SK-N-SH (cell line): Measurements from ENCODE around the gene ITGA1. TPM values are rescaled to one million over a fixed set of nuclear protein-coding genes. Genes with fewer than 3 reads are reported as not detected.

ENCODE experiments used
- CTCF ChIA-PET: fragments of 300-600, 350-600 bp; formaldehyde crosslinking; extraction: SDS; loops from one replicate; lab custom pipeline; 2021; lab: Yijun Ruan, JAX
- POLR2A ChIA-PET: fragments of 350-600 bp; sonication (Branson Sonifier 250); formaldehyde crosslinking; extraction: SDS; loops from one replicate; lab custom pipeline; 2020; ENCODE audit warnings: antibody characterized with exemption, inconsistent platforms; lab: Yijun Ruan, JAX
- DNase-seq: peaks from one replicate; pipeline ENCODE4 v3.0.0; 2012
- H2AFZ ChIP-seq: fragments of 200-600 bp; sonication (generic); 2 replicates; pipeline ENCODE4 v1.8.1; 2016; ENCODE audit warnings: antibody characterized with exemption, mild to moderate bottlenecking, low read depth
- H3F3A ChIP-seq: fragments of 200-600 bp; sonication (generic); replicated peaks from 2 replicates; pipeline ENCODE3; 2016; ENCODE audit warnings: antibody characterized with exemption, mild to moderate bottlenecking; ENCODE audit not compliant: insufficient read depth
- H3K27ac ChIP-seq, 2 experiments: fragments of 200-500 bp in 1 of 2; fragments of 200-600 bp in 1 of 2; sonication (Bioruptor generic) in 1 of 2; sonication (generic), shearing (Covaris generic) in 1 of 2; 2 replicates each; pipeline versions ENCODE4 v1.5.1 to v1.6.1; 2014 to 2016; ENCODE audit warnings: low read depth in 2 of 2, inconsistent platforms in 1 of 2, low read length in 1 of 2, mild to moderate bottlenecking in 1 of 2, mixed read lengths in 1 of 2
- H3K27me3 ChIP-seq: fragments of 200-600 bp; sonication (generic), shearing (Covaris generic); 2 replicates; pipeline ENCODE4 v1.6.1; 2016; ENCODE audit warnings: mixed run types; ENCODE audit not compliant: insufficient read depth
- H3K36me3 ChIP-seq, 2 experiments: fragments of 200-500 bp in 1 of 2; fragments of 200-600 bp in 1 of 2; sonication (Bioruptor generic) in 1 of 2; sonication (generic) in 1 of 2; replicated peaks in 1 of 2; 2 replicates each; pipeline versions ENCODE3 to v1.5.1; 2014 to 2016; ENCODE audit warnings: low read length in 1 of 2, mild to moderate bottlenecking in 1 of 2; ENCODE audit not compliant: insufficient read depth in 2 of 2, control insufficient read depth in 1 of 2
- H3K4me1 ChIP-seq, 2 experiments: fragments of 200-500 bp in 1 of 2; fragments of 200-600 bp in 1 of 2; sonication (Bioruptor generic) in 1 of 2; sonication (generic), shearing (Covaris generic) in 1 of 2; 2 replicates each; pipeline versions ENCODE4 v1.5.1 to v1.6.1; 2014 to 2016; ENCODE audit warnings: low read depth in 1 of 2, low read length in 1 of 2, mixed run types in 1 of 2; ENCODE audit not compliant: insufficient read depth in 2 of 2, control insufficient read depth in 1 of 2
- H3K4me2 ChIP-seq: fragments of 200-600 bp; sonication (generic), shearing (Covaris generic); 2 replicates; pipeline ENCODE4 v1.6.1; 2017; ENCODE audit warnings: mixed run types
- H3K4me3 ChIP-seq, 2 experiments: fragments of 200-500 bp in 1 of 2; fragments of 200-600 bp in 1 of 2; sonication (Bioruptor generic) in 1 of 2; sonication (generic), shearing (Covaris generic) in 1 of 2; 2 replicates each; pipeline versions ENCODE4 v1.5.1 to v1.8.1; 2014 to 2016; ENCODE audit warnings: low read depth in 2 of 2, inconsistent platforms in 1 of 2, low read length in 1 of 2, mild to moderate bottlenecking in 1 of 2, mixed read lengths in 1 of 2, moderate library complexity in 1 of 2
- H3K79me2 ChIP-seq: fragments of 200-600 bp; sonication (generic); 2 replicates; pipeline ENCODE4 v1.8.1; 2017; ENCODE audit warnings: mild to moderate bottlenecking; ENCODE audit not compliant: insufficient read depth
- H3K9ac ChIP-seq: fragments of 200-600 bp; sonication (generic); 2 replicates; pipeline ENCODE4 v1.6.1; 2017; ENCODE audit warnings: mixed run types
- H3K9me2 ChIP-seq: fragments of 200-600 bp; sonication (generic); 2 replicates; pipeline ENCODE4 v1.6.1; 2017; ENCODE audit warnings: mixed run types
- H3K9me3 ChIP-seq: fragments of 200-600 bp; sonication (generic); 2 replicates; pipeline ENCODE4 v1.6.1; 2017; ENCODE audit warnings: mixed run types, mild to moderate bottlenecking, moderate library complexity
- H4K20me1 ChIP-seq: fragments of 200-600 bp; sonication (generic); 2 replicates; pipeline ENCODE4 v1.6.1; 2017; ENCODE audit warnings: mild to moderate bottlenecking, mixed run types; ENCODE audit not compliant: insufficient read depth
- CHD2 ChIP-seq: fragments of 150-350 bp; IDR thresholded peaks from 2 replicates; pipeline ENCODE4 v1.6.1; 2018; ENCODE audit warnings: low read length; ENCODE audit not compliant: partially characterized antibody
- EP300 ChIP-seq, 2 experiments: IDR thresholded peaks; 2 replicates each; pipeline versions ENCODE4 v1.4.0 to v1.6.1; 2012; ENCODE audit warnings: borderline replicate concordance in 1 of 2, low read depth in 1 of 2, low read length in 1 of 2
- EZH2phosphoT487 ChIP-seq: fragments of 200-600 bp; sonication (generic); IDR thresholded peaks from 2 replicates; pipeline ENCODE4 v1.6.1; 2017; ENCODE audit warnings: low read depth, mixed run types, mild to moderate bottlenecking, antibody characterized with exemption, moderate library complexity, borderline replicate concordance
- FOSL2 ChIP-seq: IDR thresholded peaks from 2 replicates; pipeline ENCODE4 v1.4.0; 2012; ENCODE audit warnings: low read depth, mild to moderate bottlenecking, moderate library complexity, borderline replicate concordance
- FOXJ3 ChIP-seq: sonication (generic); formaldehyde crosslinking; IDR thresholded peaks from 2 replicates; pipeline ENCODE4 v1.5.1; 2020; ENCODE audit warnings: mild to moderate bottlenecking, missing genetic modification reagents
- FOXM1 ChIP-seq: IDR thresholded peaks from 2 replicates; pipeline ENCODE4 v1.4.0; 2012; ENCODE audit warnings: low read depth, mild to moderate bottlenecking
- MXI1 ChIP-seq: IDR thresholded peaks from 2 replicates; pipeline ENCODE4 v1.6.1; 2012; ENCODE audit warnings: mild to moderate bottlenecking, low read depth, low read length, improper control_type of control experiment
- NFIC ChIP-seq: IDR thresholded peaks from 2 replicates; pipeline ENCODE4 v1.4.0; 2012; ENCODE audit warnings: borderline replicate concordance
- RXRA ChIP-seq: IDR thresholded peaks from 2 replicates; pipeline ENCODE4 v1.4.0; 2012; ENCODE audit warnings: low read depth, mild to moderate bottlenecking, borderline replicate concordance
- SIN3A ChIP-seq: IDR thresholded peaks from 2 replicates; pipeline ENCODE4 v1.6.1; 2012; ENCODE audit warnings: low read depth, mild to moderate bottlenecking, low read length, moderate library complexity, borderline replicate concordance
- SMC3 ChIP-seq: IDR thresholded peaks from 2 replicates; pipeline ENCODE4 v1.6.1; 2012; ENCODE audit warnings: low read depth, low read length, improper control_type of control experiment
- TCF12 ChIP-seq: IDR thresholded peaks from 2 replicates; pipeline ENCODE4 v1.4.0; 2012
- TEAD4 ChIP-seq: IDR thresholded peaks from 2 replicates; pipeline ENCODE4 v1.4.0; 2012; ENCODE audit warnings: mild to moderate bottlenecking, borderline replicate concordance; ENCODE audit not compliant: insufficient read depth
- YY1 ChIP-seq: IDR thresholded peaks from 2 replicates; pipeline ENCODE4 v1.4.0; 2012; ENCODE audit warnings: low read depth, mild to moderate bottlenecking
- WGBS: methylation state at CpG from one replicate; pipeline ENCODE4 v1.1.6; 2017; ENCODE audit warnings: low lambda C conversion rate; 5-methylcytosine and 5-hydroxymethylcytosine counted together
- polyA plus RNA-seq, 3 experiments: library from polyadenylated mRNA; depleted of rRNA; stranded (reverse); fragments of >200 nt; gene quantifications; 2 replicates each; pipeline ENCODE4 v1.2.3, GENCODE V29; 2012
- TF ChIP-seq, protein P1 (sequence below): IDR thresholded peaks from 2 replicates; pipeline ENCODE4 v1.4.0; 2012; ENCODE audit warnings: low read depth

The ITGA1 gene
- polyA plus RNA-seq, 1 of the 3 experiments (the other 2 are of a cell fraction): 7.7 TPM

DNA sequence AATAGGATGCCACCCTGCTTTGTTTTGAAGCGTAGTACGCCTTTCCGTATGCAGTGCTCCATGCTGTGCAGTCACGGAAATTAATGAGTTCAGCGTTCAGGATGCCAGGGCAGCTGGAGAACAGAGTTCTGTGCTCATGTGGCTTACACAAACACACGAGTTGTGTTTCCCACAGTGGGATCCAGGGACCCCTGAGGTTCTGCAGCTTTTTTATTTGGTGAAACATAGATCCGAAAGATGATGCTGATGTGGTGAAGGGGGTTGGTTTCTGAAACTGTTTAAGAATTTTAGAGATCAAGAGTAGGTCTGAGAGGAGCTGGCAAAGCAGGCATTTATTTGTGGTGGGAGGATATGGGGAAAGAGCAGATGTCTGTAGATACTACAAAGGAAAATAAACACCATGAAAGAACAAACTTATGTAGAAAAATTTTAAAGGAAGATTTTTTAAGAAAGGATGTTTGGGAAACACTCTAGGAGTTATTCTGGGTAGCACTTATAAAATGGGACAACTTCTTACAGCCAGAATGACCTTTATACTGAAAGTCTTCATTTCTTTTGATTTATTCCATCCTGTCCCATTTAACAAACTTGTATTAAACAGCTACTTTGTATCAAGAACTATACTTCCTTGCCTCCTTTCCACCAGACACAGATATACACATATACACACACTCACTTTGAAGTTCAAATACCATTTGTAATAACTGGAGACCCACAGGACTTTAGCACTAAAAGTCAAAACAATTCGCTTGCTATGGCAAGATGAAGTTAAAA lies 52.7 kb downstream of the ITGA1 start:
- TF ChIP-seq EZH2phosphoT487 (no peak), MXI1 (peak; percentile 56; the same call in 1 of the 2 replicates)
- TF ChIP-seq, protein P1, sequence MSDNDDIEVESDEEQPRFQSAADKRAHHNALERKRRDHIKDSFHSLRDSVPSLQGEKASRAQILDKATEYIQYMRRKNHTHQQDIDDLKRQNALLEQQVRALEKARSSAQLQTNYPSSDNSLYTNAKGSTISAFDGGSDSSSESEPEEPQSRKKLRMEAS: no peak
- no peaks in the 10 kb centered on the region for H3K36me3 ChIP-seq
- H3K27ac ChIP-seq: no peak overlapping the region; a peak in 1 of 4 replicates
- ChIA-PET CTCF (interaction anchor here (0.7 to 2.1 kb wide), 5 partner anchors 12 to 184 kb away, joined by 3 to 11 read pairs (median 4); no protein-coding TSS in a partner anchor), POLR2A (no interaction called here)
- H3K79me2 ChIP-seq: no peaks in the 10 kb centered on the region; the same call in 1 of the 2 replicates
- peaks cover 5 to 12% of the 10 kb centered on the region in 2 experiments; a peak in 3 of 4 replicates for H3K4me1 ChIP-seq
- H3K4me2 ChIP-seq: no peak overlapping the region
- no peak overlapping the region for H2AFZ ChIP-seq
- DNase-seq: peak; percentile 4
- no peaks in the 10 kb centered on the region for H3K9me3 ChIP-seq
- H3K4me3 ChIP-seq: no peak overlapping the region
- H3K27me3 ChIP-seq: no peaks in the 10 kb centered on the region
- H3K9ac ChIP-seq: no peak overlapping the region
- H3F3A ChIP-seq: peaks cover 12% of the 10 kb centered on the region
- H4K20me1 ChIP-seq: no peaks in the 10 kb centered on the region
- H3K9me2 ChIP-seq: no peaks in the 10 kb centered on the region
- 71% methylated on average over 8 of the region's 8 CpGs for WGBS

DNA sequence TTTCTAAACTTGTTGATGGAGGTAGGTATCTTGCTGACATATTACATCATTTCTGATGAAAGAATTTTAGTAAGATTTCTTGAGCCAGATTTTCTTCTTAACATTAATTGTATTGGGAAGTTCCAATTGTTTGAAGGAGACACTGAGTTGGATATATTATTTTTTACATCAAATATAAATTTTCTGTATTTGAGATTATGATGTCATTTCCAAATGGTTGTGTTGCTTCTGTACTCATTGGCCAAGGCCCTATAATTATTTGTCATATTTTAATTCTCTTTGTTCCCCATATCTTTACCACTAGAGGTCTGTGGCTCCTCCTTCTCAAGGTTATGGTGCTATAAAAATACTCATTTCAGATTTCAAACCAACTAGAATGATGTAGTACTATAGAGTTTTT lies 53.4 kb downstream of the ITGA1 start:
- ChIA-PET CTCF (interaction anchor here (2.0 kb wide), 1 partner anchor 14 kb away, joined by 6 read pairs; no protein-coding TSS in a partner anchor), POLR2A (no interaction called here)
- peaks cover 5 to 19% of the 10 kb centered on the region in 2 experiments; a peak in 3 of 4 replicates for H3K4me1 ChIP-seq
- no peak overlapping the region for H3K4me2 ChIP-seq
- no peaks in the 10 kb centered on the region for H3K36me3 ChIP-seq
- TF ChIP-seq CHD2 (no peak), EP300 (IDR thresholded peaks at IDR 0.05; ENCODE audit: borderline replicate concordance in 1 of 2, low read depth in 1 of 2, low read length in 1 of 2) (no peak), EZH2phosphoT487 (no peak), YY1 (no peak), FOSL2 (no peak), TCF12 (no peak), SMC3 (no peak), RXRA (no peak), FOXM1 (no peak), FOXJ3 (CRISPR knock-in tag) (no peak), NFIC (no peak), SIN3A (no peak), MXI1 (no peak), TEAD4 (no peak)
- no peaks in the 10 kb centered on the region for H3K9me2 ChIP-seq
- H2AFZ ChIP-seq: no peak overlapping the region
- DNase-seq: no peak
- no peaks in the 10 kb centered on the region for H3K27me3 ChIP-seq
- no peaks in the 10 kb centered on the region for H4K20me1 ChIP-seq
- H3K9me3 ChIP-seq: no peaks in the 10 kb centered on the region
- H3K9ac ChIP-seq: no peak overlapping the region
- H3K4me3 ChIP-seq: no peak overlapping the region
- H3K27ac ChIP-seq: no peak overlapping the region
- H3F3A ChIP-seq: peaks cover 12% of the 10 kb centered on the region
- no peaks in the 10 kb centered on the region for H3K79me2 ChIP-seq
